NT2/D1 (cell line): ENCODE results near the gene NFATC3.

ENCODE experiments used
- SUZ12 ChIP-seq: IDR thresholded peaks from 2 replicates; pipeline ENCODE4 v1.6.1; 2011; ENCODE audit not compliant: insufficient read length, insufficient read depth; ENCODE audit errors: extremely low read depth
- YY1 ChIP-seq: IDR thresholded peaks from 2 replicates; pipeline ENCODE4 v1.6.1; 2011; ENCODE audit not compliant: insufficient read length, insufficient read depth
- ZNF274 ChIP-seq: IDR thresholded peaks from 2 replicates; pipeline ENCODE4 v1.6.1; 2011; ENCODE audit warnings: mild to moderate bottlenecking, low read depth, low read length

DNA sequence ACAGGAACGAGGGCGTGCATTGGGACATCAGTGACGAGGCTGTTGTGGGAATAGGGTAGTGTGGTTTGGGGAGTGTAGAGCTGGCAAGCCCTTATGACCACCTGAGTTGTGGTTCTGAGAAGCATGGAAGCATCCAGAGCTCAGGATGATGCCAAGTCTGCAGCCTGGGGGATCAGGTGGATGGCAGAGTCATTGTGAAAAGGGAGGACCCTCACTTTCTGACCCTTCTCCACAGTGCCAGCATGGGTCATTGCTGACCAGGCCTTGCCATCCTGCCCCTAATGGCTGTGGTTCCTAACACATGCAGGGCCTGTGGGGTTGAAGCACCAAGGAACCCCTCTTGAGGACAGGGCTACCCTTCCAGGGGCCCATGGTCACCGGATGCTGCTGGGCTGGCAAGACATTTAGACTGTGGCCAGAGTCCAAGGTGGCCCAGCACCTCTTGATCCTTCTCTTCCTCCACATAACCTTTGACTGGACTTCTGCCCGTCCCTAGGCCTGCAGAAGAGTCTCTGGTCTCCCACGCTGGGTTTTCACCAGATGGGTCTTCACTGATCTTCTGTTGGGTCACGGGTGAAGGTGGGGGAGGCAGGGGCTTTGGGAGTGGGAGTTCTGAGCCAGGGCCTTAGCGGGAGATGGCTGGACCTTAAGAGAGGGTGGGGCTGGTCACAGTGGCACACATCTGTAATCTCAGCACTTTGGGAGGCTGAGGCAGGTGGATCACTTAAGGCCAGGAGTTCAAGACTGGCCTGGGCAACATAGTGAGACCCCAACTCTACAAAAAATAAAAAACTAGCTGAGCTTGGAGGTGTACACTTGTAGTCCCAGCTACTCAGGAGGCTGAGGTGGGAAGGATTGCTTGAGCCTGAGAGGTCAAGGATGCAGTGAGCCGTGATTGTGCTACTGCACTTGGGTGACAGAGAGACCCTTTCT lies 158.0 kb downstream of the NFATC3 start:
- TF ChIP-seq ZNF274 (no peak), SUZ12 (no peak), YY1 (no peak)
